ENCODE results near the gene HAUS7.

HAUS7 gene

DNA sequence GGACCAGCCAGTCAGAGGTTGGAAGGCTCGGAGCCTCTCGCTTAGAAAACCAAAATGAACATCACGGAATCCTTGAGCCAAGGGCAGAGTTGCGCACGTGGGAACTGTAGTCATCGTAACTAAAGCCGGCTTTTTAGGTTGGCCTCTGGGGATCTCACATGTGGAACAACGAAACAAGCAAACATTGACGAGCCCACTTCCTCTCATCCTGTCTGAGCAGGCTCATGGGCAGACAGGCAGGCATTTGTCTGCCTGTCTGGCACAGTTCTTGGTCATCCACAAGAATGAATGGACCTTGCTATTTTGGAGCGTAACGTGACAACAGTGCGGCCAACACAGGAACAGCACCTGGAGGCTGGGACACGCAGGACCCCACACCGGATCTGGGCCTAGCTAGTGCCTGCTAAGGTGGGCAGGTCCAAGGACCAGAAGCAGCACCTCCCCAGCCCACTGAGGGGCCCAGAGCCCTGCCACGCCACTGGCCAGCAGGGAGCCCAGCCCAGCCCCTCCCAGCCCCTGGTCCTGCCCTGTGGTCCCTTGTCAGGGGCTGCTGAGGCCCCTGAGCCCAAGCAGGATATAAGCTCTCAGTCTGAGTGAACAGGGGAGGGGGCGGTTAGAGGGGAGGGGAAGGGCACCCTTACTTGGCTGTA, 15.3 kb downstream of the HAUS7 start:
- no peak for TF ChIP-seq CTCF (IDR thresholded peaks at IDR 0.05; ENCODE audit: control insufficient read depth, extremely low read depth, insufficient read depth)
- H3K4me3 ChIP-seq (ENCODE audit: low read depth, low read length): no peak overlapping the region
- DNase-seq (ENCODE audit: low read depth): no peak

- DNase-seq (ENCODE audit: low read depth): no peak
- TF ChIP-seq CTCF (IDR thresholded peaks at IDR 0.05; ENCODE audit: control insufficient read depth, extremely low read depth, insufficient read depth): no peak
- H3K4me3 ChIP-seq (ENCODE audit: low read depth, low read length): no peak overlapping the region
Observed at GRCh38 chrX:153450949-153451277, 19.5 kb downstream of the HAUS7 start.

DNA sequence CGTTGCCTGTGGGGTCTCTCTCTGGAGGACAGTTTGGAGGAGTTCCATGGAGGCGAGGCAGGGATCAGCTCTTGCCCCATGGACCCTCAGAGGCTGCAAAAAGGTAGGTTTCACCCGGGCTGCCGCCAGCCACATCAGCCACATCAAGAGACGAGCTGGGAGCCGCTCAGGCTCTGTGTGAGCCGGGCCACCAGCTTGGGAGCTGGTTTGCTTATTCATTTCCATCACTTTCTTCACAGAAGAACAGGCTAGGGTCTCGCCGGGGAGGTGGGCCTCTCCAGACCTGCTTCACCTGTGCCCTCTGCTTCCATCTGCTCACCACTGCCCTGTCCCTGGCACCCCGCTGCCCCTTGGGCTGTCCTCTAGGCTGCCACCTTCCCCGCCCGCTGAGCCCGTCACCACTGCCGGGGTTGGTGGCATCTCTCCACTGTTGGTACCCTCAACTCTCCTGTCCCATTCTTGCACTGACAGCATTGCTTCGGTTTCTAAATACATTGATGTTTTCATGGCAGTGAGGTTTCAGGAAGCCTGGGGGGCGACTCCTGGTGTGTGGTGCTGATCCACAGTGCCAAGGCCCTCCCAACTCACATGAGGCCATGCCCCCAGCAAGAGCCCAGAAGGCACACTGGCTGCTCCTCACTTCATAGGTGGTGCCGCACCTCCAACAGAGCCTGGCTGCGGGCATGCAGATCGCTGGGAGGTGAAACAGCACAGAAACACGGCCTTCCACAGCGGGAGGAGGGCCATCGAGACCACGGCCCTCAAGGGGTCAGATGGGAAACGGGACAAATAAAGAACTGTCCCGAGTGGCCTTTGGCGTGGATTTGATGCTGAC, 20.0 kb downstream of the HAUS7 start:
- no peak for DNase-seq (ENCODE audit: low read depth)
- no peak for TF ChIP-seq CTCF (IDR thresholded peaks at IDR 0.05; ENCODE audit: control insufficient read depth, extremely low read depth, insufficient read depth)
- H3K4me3 ChIP-seq (ENCODE audit: low read depth, low read length): no peak overlapping the region

- TF ChIP-seq CTCF (IDR thresholded peaks at IDR 0.05; ENCODE audit: control insufficient read depth, extremely low read depth, insufficient read depth): no peak
- H3K4me3 ChIP-seq (ENCODE audit: low read depth, low read length): no peak overlapping the region
- no peak for DNase-seq (ENCODE audit: low read depth)
Observed at GRCh38 chrX:153449368-153450113, 20.8 kb downstream of the HAUS7 start.

DNA sequence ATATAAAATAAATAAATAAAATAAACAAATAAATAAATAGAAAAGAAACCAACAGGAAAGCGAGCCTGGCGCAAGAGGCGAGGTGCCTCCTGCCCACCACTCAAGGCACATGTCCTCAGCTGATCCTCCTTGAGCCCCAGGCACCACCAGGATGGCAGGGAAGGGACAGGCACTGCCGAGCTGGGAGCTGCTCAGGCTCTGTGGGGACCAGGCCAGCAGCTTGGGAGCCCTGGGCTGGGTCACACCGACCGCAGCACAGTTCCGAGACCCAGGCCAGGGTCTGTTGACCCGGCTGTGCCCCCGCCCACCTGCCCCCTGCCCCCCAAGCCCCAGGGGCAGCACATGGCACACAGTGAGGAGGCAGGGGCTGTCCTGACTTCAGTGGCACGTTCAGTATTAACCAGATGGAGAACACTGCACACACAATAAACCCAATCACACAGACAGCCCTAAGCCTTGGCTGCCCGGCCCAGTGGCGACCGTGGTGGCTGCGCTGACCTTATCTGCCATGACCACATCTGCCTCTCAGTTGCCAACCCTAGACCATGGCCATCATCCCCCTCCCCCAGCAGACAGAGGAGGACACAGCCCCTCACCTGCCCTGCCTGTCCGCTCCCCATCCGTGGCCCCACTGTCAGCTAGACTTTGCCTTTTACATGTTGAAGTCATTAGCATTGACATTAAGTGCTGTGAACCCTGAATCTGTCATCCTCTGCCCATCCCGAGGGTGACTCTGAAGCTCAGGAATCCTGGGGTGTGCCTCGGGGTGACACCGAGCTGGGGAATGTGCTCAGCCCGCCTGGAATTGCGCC, 21.6 kb downstream of the HAUS7 start:
- TF ChIP-seq CTCF (IDR thresholded peaks at IDR 0.05; ENCODE audit: control insufficient read depth, extremely low read depth, insufficient read depth): no peak
- no peak for DNase-seq (ENCODE audit: low read depth)
- H3K4me3 ChIP-seq (ENCODE audit: low read depth, low read length): no peak overlapping the region

DNA sequence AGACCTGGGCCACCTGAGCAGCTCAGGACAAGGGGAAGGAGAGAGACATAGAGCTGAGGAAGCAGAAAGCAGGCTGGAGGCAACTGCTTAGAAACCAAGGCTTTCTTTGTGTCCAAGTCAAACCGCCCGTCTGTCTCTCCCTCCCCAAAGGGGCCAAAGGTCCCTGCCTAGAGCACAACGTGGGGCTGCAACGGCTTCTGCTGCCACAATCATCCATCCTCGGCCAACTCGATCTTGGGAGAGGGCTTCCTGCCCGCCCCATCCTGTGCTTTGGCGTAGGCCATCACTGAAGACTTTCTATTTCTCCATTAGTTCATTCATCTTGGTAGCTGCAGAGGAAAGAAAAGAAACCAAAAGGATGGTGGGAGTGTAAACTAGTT, 22.8 kb downstream of the HAUS7 start:
- H3K4me3 ChIP-seq (ENCODE audit: low read depth, low read length): no peak overlapping the region
- no peak for TF ChIP-seq CTCF (IDR thresholded peaks at IDR 0.05; ENCODE audit: control insufficient read depth, extremely low read depth, insufficient read depth)
- DNase-seq (ENCODE audit: low read depth): no peak
